DOHH2 (cell line): ENCODE measurements around the gene CREB1.

Source experiments
- H3F3A ChIP-seq: fragments of 200-600 bp; sonication (generic), shearing (Covaris generic); 2 replicates; pipeline ENCODE4 v1.6.0; 2016; ENCODE audit warnings: antibody characterized with exemption, mild to moderate bottlenecking; ENCODE audit not compliant: control insufficient read depth, insufficient read depth
- H3K27ac ChIP-seq: fragments of 200-600 bp; sonication (generic); 2 replicates; pipeline ENCODE4 v1.5.1; 2014; ENCODE audit warnings: low read depth, mild to moderate bottlenecking, low read length, moderate library complexity
- H3K27me3 ChIP-seq: fragments of 200-600 bp; sonication (generic); 2 replicates; pipeline ENCODE4 v1.6.1; 2014; ENCODE audit warnings: mild to moderate bottlenecking, low read length, mixed read lengths; ENCODE audit not compliant: control insufficient read depth
- H3K36me3 ChIP-seq: fragments of 200-600 bp; sonication (generic); 2 replicates; pipeline ENCODE4 v1.6.1; 2014; ENCODE audit warnings: mild to moderate bottlenecking, low read length, moderate library complexity, mixed read lengths; ENCODE audit not compliant: control insufficient read depth
- H3K4me1 ChIP-seq: fragments of 200-600 bp; sonication (generic); 2 replicates; pipeline ENCODE4 v1.6.1; 2014; ENCODE audit warnings: mild to moderate bottlenecking, low read length, mixed read lengths; ENCODE audit not compliant: control insufficient read depth
- H3K4me2 ChIP-seq: fragments of 200-600 bp; sonication (generic); 2 replicates; pipeline ENCODE4 v1.6.0; 2014; ENCODE audit warnings: mild to moderate bottlenecking, low read length, moderate library complexity
- H3K4me3 ChIP-seq: fragments of 200-600 bp; sonication (generic); 2 replicates; pipeline ENCODE4 v1.5.1; 2014; ENCODE audit warnings: mild to moderate bottlenecking, low read length, mixed read lengths
- H3K79me2 ChIP-seq: fragments of 200-600 bp; sonication (generic); 2 replicates; pipeline ENCODE4 v1.6.1; 2014; ENCODE audit warnings: mild to moderate bottlenecking, low read length, mixed read lengths; ENCODE audit not compliant: control insufficient read depth
- H3K9me2 ChIP-seq: fragments of 200-600 bp; sonication (generic); replicated peaks from 2 replicates; pipeline ENCODE4 v1.6.1; 2014; ENCODE audit warnings: mild to moderate bottlenecking, low read length, mixed read lengths; ENCODE audit not compliant: control insufficient read depth
- H3K9me3 ChIP-seq: fragments of 200-600 bp; sonication (generic); 2 replicates; pipeline ENCODE4 v1.6.1; 2014; ENCODE audit warnings: antibody characterized with exemption, low read length, mixed read lengths; ENCODE audit not compliant: control insufficient read depth, insufficient read depth
- H4K20me1 ChIP-seq: fragments of 200-600 bp; sonication (generic); 2 replicates; pipeline ENCODE4 v1.6.0; 2014; ENCODE audit warnings: low read depth, mild to moderate bottlenecking, antibody characterized with exemption, low read length, moderate library complexity; ENCODE audit not compliant: control insufficient read depth, insufficient read depth
- CTCF ChIP-seq: fragments of 200-600 bp; sonication (generic); IDR thresholded peaks from one replicate; pipeline ENCODE4 v1.5.1; 2014; ENCODE audit warnings: antibody characterized with exemption, mild to moderate bottlenecking, low read depth, low read length; ENCODE audit not compliant: poor library complexity, severe bottlenecking
- EZH2phosphoT487 ChIP-seq: fragments of 200-600 bp; sonication (generic); IDR thresholded peaks from 2 replicates; pipeline ENCODE4 v1.6.1; 2017; ENCODE audit warnings: borderline replicate concordance, mild to moderate bottlenecking, antibody characterized with exemption, low read length, moderate library complexity, mixed read lengths

Gene CREB1

GRCh38 chr2:207565736-207566500 lies 36.2 kb downstream of the CREB1 start:
- no peak overlapping the region for H3K4me3 ChIP-seq
- no peaks in the 10 kb centered on the region for H3K4me1 ChIP-seq
- peaks cover 73% of the 10 kb centered on the region for H3K36me3 ChIP-seq
- no peaks in the 10 kb centered on the region for H3K79me2 ChIP-seq
- TF ChIP-seq EZH2phosphoT487 (no peak), CTCF (no peak)
- H3K4me2 ChIP-seq: no peak overlapping the region
- no peaks in the 10 kb centered on the region for H4K20me1 ChIP-seq
- H3K9me3 ChIP-seq: no peaks in the 10 kb centered on the region
- no peaks in the 10 kb centered on the region for H3F3A ChIP-seq
- no peaks in the 10 kb centered on the region for H3K9me2 ChIP-seq
- H3K27me3 ChIP-seq: no peaks in the 10 kb centered on the region
- no peak overlapping the region for H3K27ac ChIP-seq

GRCh38 chr2:207567671-207568070 lies 37.9 kb downstream of the CREB1 start:
- peaks cover 72% of the 10 kb centered on the region for H3K36me3 ChIP-seq

GRCh38 chr2:207571370-207571769 lies 41.6 kb downstream of the CREB1 start:
- Histone ChIP-seq H3K4me1 (no peaks in the 10 kb centered on the region), H3K4me2 (no peak overlapping the region), H3K27me3 (no peaks in the 10 kb centered on the region), H4K20me1 (no peaks in the 10 kb centered on the region), H3K36me3 (peaks cover 82% of the 10 kb centered on the region), H3K9me2 (no peaks in the 10 kb centered on the region), H3K79me2 (no peaks in the 10 kb centered on the region), H3K9me3 (no peaks in the 10 kb centered on the region), H3K27ac (no peak overlapping the region), H3K4me3 (no peak overlapping the region), H3F3A (peaks cover 2% of the 10 kb centered on the region; the same call in 1 of the 2 replicates)
- TF ChIP-seq CTCF (no peak), EZH2phosphoT487 (no peak)

More at GRCh38 chr2:207567671-207568070, 37.9 kb downstream of the CREB1 start:
- Histone ChIP-seq H3K79me2 (no peaks in the 10 kb centered on the region), H3K4me1 (no peaks in the 10 kb centered on the region), H3K27ac (no peak overlapping the region), H3K4me3 (no peak overlapping the region), H4K20me1 (no peaks in the 10 kb centered on the region), H3K9me2 (no peaks in the 10 kb centered on the region), H3K9me3 (no peaks in the 10 kb centered on the region), H3K4me2 (no peak overlapping the region), H3K27me3 (no peaks in the 10 kb centered on the region), H3F3A (no peaks in the 10 kb centered on the region)
- no peak for TF ChIP-seq CTCF
- no peak for TF ChIP-seq EZH2phosphoT487
